ENCODE measurements around the gene TYSND1.

Gene TYSND1

GRCh38 chr10:70167246-70167645 is 20.7 kb upstream of the TYSND1 start:
- TF ChIP-seq FOXP2 (optimal IDR thresholded peaks at IDR 0.05; ENCODE audit: borderline replicate concordance, extremely low read depth, extremely low read length, insufficient read depth) (no peak), REST (IDR thresholded peaks at IDR 0.05; ENCODE audit: insufficient read depth in 1 of 2, low read depth in 2 of 2, low read length in 2 of 2) (no peak), POLR2AphosphoS5 (IDR thresholded peaks at IDR 0.05; ENCODE audit: low read depth, low read length) (no peak), SIN3A (IDR thresholded peaks at IDR 0.05; ENCODE audit: borderline replicate concordance, insufficient read depth, low read length) (no peak), TAF1 (IDR thresholded peaks at IDR 0.05; ENCODE audit: borderline replicate concordance, insufficient read depth, low read length) (no peak)

GRCh38 chr10:70166394-70166793 is 19.9 kb upstream of the TYSND1 start:
- TF ChIP-seq POLR2AphosphoS5 (IDR thresholded peaks at IDR 0.05; ENCODE audit: low read depth, low read length) (no peak), TAF1 (IDR thresholded peaks at IDR 0.05; ENCODE audit: borderline replicate concordance, insufficient read depth, low read length) (no peak), REST (IDR thresholded peaks at IDR 0.05; ENCODE audit: insufficient read depth in 1 of 2, low read depth in 2 of 2, low read length in 2 of 2) (no peak), SIN3A (IDR thresholded peaks at IDR 0.05; ENCODE audit: borderline replicate concordance, insufficient read depth, low read length) (no peak), FOXP2 (optimal IDR thresholded peaks at IDR 0.05; ENCODE audit: borderline replicate concordance, extremely low read depth, extremely low read length, insufficient read depth) (no peak)

- no peak for TF ChIP-seq SIN3A (IDR thresholded peaks at IDR 0.05; ENCODE audit: borderline replicate concordance, insufficient read depth, low read length)
- TF ChIP-seq POLR2AphosphoS5 (IDR thresholded peaks at IDR 0.05; ENCODE audit: low read depth, low read length): no peak
- no peak for TF ChIP-seq FOXP2 (optimal IDR thresholded peaks at IDR 0.05; ENCODE audit: borderline replicate concordance, extremely low read depth, extremely low read length, insufficient read depth)
- TF ChIP-seq REST (IDR thresholded peaks at IDR 0.05; ENCODE audit: insufficient read depth in 1 of 2, low read depth in 2 of 2, low read length in 2 of 2): no peak
- TF ChIP-seq TAF1 (IDR thresholded peaks at IDR 0.05; ENCODE audit: borderline replicate concordance, insufficient read depth, low read length): no peak
Observed at GRCh38 chr10:70164163-70164562, 17.7 kb upstream of the TYSND1 start.

GRCh38 chr10:70163448-70163847 is 16.9 kb upstream of the TYSND1 start:
- TF ChIP-seq SIN3A (IDR thresholded peaks at IDR 0.05; ENCODE audit: borderline replicate concordance, insufficient read depth, low read length): no peak
- TF ChIP-seq TAF1 (IDR thresholded peaks at IDR 0.05; ENCODE audit: borderline replicate concordance, insufficient read depth, low read length): no peak
- TF ChIP-seq FOXP2 (optimal IDR thresholded peaks at IDR 0.05; ENCODE audit: borderline replicate concordance, extremely low read depth, extremely low read length, insufficient read depth): no peak
- no peak for TF ChIP-seq REST (IDR thresholded peaks at IDR 0.05; ENCODE audit: insufficient read depth in 1 of 2, low read depth in 2 of 2, low read length in 2 of 2)

- no peak for TF ChIP-seq FOXP2 (optimal IDR thresholded peaks at IDR 0.05; ENCODE audit: borderline replicate concordance, extremely low read depth, extremely low read length, insufficient read depth)
- no peak for TF ChIP-seq REST (IDR thresholded peaks at IDR 0.05; ENCODE audit: insufficient read depth in 1 of 2, low read depth in 2 of 2, low read length in 2 of 2)
- no peak for TF ChIP-seq TAF1 (IDR thresholded peaks at IDR 0.05; ENCODE audit: borderline replicate concordance, insufficient read depth, low read length)
- no peak for TF ChIP-seq POLR2AphosphoS5 (IDR thresholded peaks at IDR 0.05; ENCODE audit: low read depth, low read length)
- TF ChIP-seq SIN3A (IDR thresholded peaks at IDR 0.05; ENCODE audit: borderline replicate concordance, insufficient read depth, low read length): no peak
Observed at GRCh38 chr10:70162892-70163201, 16.3 kb upstream of the TYSND1 start.
